Caco-2 (cell line): ENCODE results near the gene ANK3. TPM values are rescaled to one million over a fixed set of nuclear protein-coding genes. Genes with fewer than 3 reads are reported as not detected.

ENCODE experiments used
- BruUV-seq: library from RNA; stranded (reverse); fragments of 400-500 nt; replicated peaks from 2 replicates; lab custom pipeline; 2021; lab: Mats Ljungman, UMichigan
- CTCF ChIA-PET: fragments of 300-600 bp; sonication (Branson Sonifier 250); formaldehyde crosslinking; loops from one replicate; lab custom pipeline; 2022; ENCODE audit warnings: antibody characterized with exemption; lab: Charles Lee
- POLR2A ChIA-PET: fragments of 300-600 bp; sonication (Branson Sonifier 250); formaldehyde crosslinking; loops from one replicate; lab custom pipeline; 2022; ENCODE audit warnings: antibody characterized with exemption; lab: Charles Lee
- DNase-seq, 2 experiments: peaks; one replicate each; pipeline versions ENCODE4 v3.0.0 to v3.0.0-alpha.2; 2020 to 2022
- H3K27me3 ChIP-seq: replicated peaks from 2 replicates; pipeline ENCODE4 v1.6.0; 2011; ENCODE audit warnings: low read length; ENCODE audit not compliant: control insufficient read depth, insufficient read depth
- H3K36me3 ChIP-seq: 2 replicates; pipeline ENCODE4 v1.5.1; 2011; ENCODE audit warnings: low read length; ENCODE audit not compliant: control insufficient read depth, insufficient read depth
- H3K4me1 ChIP-seq: fragments of 250-450 bp; sonication (Bioruptor Pico); 2 replicates; pipeline ENCODE4 v1.5.1; 2020; ENCODE audit warnings: mild to moderate bottlenecking
- H3K4me3 ChIP-seq: 2 replicates; pipeline ENCODE4 v1.5.1; 2011; ENCODE audit warnings: low read depth, mild to moderate bottlenecking, control low read depth, low read length
- H3K9me3 ChIP-seq: fragments of 250-450 bp; sonication (Bioruptor Pico); 2 replicates; pipeline ENCODE4 v1.5.1; 2020; ENCODE audit warnings: mild to moderate bottlenecking, moderate library complexity
- H3K27ac Mint-ChIP-seq: one replicate; pipeline ENCODE4 v1.8.0; 2022; ENCODE audit warnings: mixed read lengths; ENCODE audit not compliant: unreplicated experiment
- H3K27me3 Mint-ChIP-seq: one replicate; pipeline ENCODE4 v1.8.0; 2022; ENCODE audit warnings: mixed read lengths; ENCODE audit not compliant: insufficient read depth, unreplicated experiment
- H3K36me3 Mint-ChIP-seq: one replicate; pipeline ENCODE4 v1.8.0; 2022; ENCODE audit warnings: mild to moderate bottlenecking, mixed read lengths; ENCODE audit not compliant: insufficient read depth, unreplicated experiment
- H3K4me1 Mint-ChIP-seq: one replicate; pipeline ENCODE4 v1.8.0; 2022; ENCODE audit warnings: low read depth, mixed read lengths; ENCODE audit not compliant: unreplicated experiment
- H3K4me3 Mint-ChIP-seq: one replicate; pipeline ENCODE4 v1.8.0; 2022; ENCODE audit warnings: mild to moderate bottlenecking, moderate library complexity, mixed read lengths; ENCODE audit not compliant: unreplicated experiment
- H3K9me3 Mint-ChIP-seq: one replicate; pipeline ENCODE4 v1.8.0; 2022; ENCODE audit warnings: mixed read lengths; ENCODE audit not compliant: unreplicated experiment
- CTCF ChIP-seq, 2 experiments: fragments of 200-600 bp in 1 of 2; IDR thresholded peaks; 1 replicate in 1 of 2; 2 replicates in 1 of 2; pipeline versions ENCODE4 v1.5.1 to v1.8.0; 2011 to 2022; ENCODE audit warnings: antibody characterized with exemption in 1 of 2, control low read depth in 1 of 2, inconsistent platforms in 1 of 2, low read depth in 1 of 2, low read length in 1 of 2, mild to moderate bottlenecking in 1 of 2, moderate library complexity in 1 of 2; ENCODE audit not compliant: insufficient read depth in 1 of 2, severe bottlenecking in 1 of 2, unreplicated experiment in 1 of 2
- intact Hi-C: fragments of 100-400 bp; cut with micrococcal nuclease; formaldehyde crosslinking; loops from one replicate; pipeline ENCODE4 v1.10.0; 2022; ENCODE audit not compliant: unreplicated experiment
- total RNA-seq: library from RNA; stranded (reverse); gene quantifications from 2 replicates; pipeline ENCODE4 v1.2.3, GENCODE V29; 2022

ANK3 gene
- total RNA-seq, 1 experiment from 2014 or later: 46.7 TPM

- CTCF ChIA-PET: no interaction called here
Observed at GRCh38 chr10:60340973-60341372, 48.7 kb downstream of the ANK3 start.

GRCh38 chr10:60339757-60340156 is 49.9 kb downstream of the ANK3 start:
- intact Hi-C loops: loop anchor here (10.0 kb wide), 1 partner anchor 235 kb away; no protein-coding TSS in a partner anchor
- Histone ChIP-seq H3K4me1 (peaks cover 5% of the 10 kb centered on the region; the same call in 1 of the 2 replicates), H3K9me3 (no peaks in the 10 kb centered on the region), H3K27me3 (no peaks in the 10 kb centered on the region), H3K4me3 (no peak overlapping the region), H3K36me3 (no peaks in the 10 kb centered on the region)
- TF ChIP-seq CTCF (IDR thresholded peaks at IDR 0.05; ENCODE audit: insufficient read depth in 1 of 2, low read depth in 1 of 2, low read length in 1 of 2, severe bottlenecking in 1 of 2, unreplicated experiment in 1 of 2): no peak
- H3K4me1 Mint-ChIP-seq: peaks cover 16% of the 10 kb centered on the region
- BruUV-seq: no TSS peak
- no peaks in the 10 kb centered on the region for H3K9me3 Mint-ChIP-seq
- ChIA-PET POLR2A (no interaction called here), CTCF (no interaction called here)
- no peak overlapping the region for H3K27ac Mint-ChIP-seq
- H3K36me3 Mint-ChIP-seq: no peaks in the 10 kb centered on the region
- H3K27me3 Mint-ChIP-seq: no peaks in the 10 kb centered on the region
- H3K4me3 Mint-ChIP-seq: no peak overlapping the region
- no peak for DNase-seq

More at GRCh38 chr10:60340973-60341372, 48.7 kb downstream of the ANK3 start:
- no peaks in the 10 kb centered on the region for H3K27me3 Mint-ChIP-seq
- H3K9me3 ChIP-seq: no peaks in the 10 kb centered on the region
- no peak for DNase-seq
- intact Hi-C loops: no loop called here
- no peaks in the 10 kb centered on the region for H3K36me3 ChIP-seq
- no peaks in the 10 kb centered on the region for H3K9me3 Mint-ChIP-seq
- peaks cover 11% of the 10 kb centered on the region; the same call in 1 of the 2 replicates for H3K4me1 ChIP-seq
- H3K27me3 ChIP-seq: no peaks in the 10 kb centered on the region
- no TSS peak for BruUV-seq
- POLR2A ChIA-PET: no interaction called here
- no peaks in the 10 kb centered on the region for H3K36me3 Mint-ChIP-seq
- H3K27ac Mint-ChIP-seq: no peak overlapping the region
- H3K4me3 Mint-ChIP-seq: no peak overlapping the region
- no peak for TF ChIP-seq CTCF (IDR thresholded peaks at IDR 0.05; ENCODE audit: insufficient read depth in 1 of 2, low read depth in 1 of 2, low read length in 1 of 2, severe bottlenecking in 1 of 2, unreplicated experiment in 1 of 2)
- peaks cover 20% of the 10 kb centered on the region for H3K4me1 Mint-ChIP-seq
- no peak overlapping the region for H3K4me3 ChIP-seq

- POLR2A ChIA-PET: no interaction called here
- CTCF ChIA-PET: no interaction called here
- peaks cover 16% of the 10 kb centered on the region for H3K4me1 Mint-ChIP-seq
- H3K4me1 ChIP-seq: peaks cover 5% of the 10 kb centered on the region; the same call in 1 of the 2 replicates
- no peaks in the 10 kb centered on the region for H3K36me3 ChIP-seq
- no peak for TF ChIP-seq CTCF (IDR thresholded peaks at IDR 0.05; ENCODE audit: insufficient read depth in 1 of 2, low read depth in 1 of 2, low read length in 1 of 2, severe bottlenecking in 1 of 2, unreplicated experiment in 1 of 2)
- no TSS peak for BruUV-seq
- no peak overlapping the region for H3K4me3 ChIP-seq
- DNase-seq: no peak
- H3K4me3 Mint-ChIP-seq: no peak overlapping the region
- H3K9me3 Mint-ChIP-seq: no peaks in the 10 kb centered on the region
- no peaks in the 10 kb centered on the region for H3K27me3 Mint-ChIP-seq
- H3K9me3 ChIP-seq: no peaks in the 10 kb centered on the region
- H3K36me3 Mint-ChIP-seq: no peaks in the 10 kb centered on the region
- intact Hi-C loops: loop anchor here (10.0 kb wide), 1 partner anchor 234 kb away; no protein-coding TSS in a partner anchor
- no peak overlapping the region for H3K27ac Mint-ChIP-seq
- H3K27me3 ChIP-seq: no peaks in the 10 kb centered on the region
Observed at GRCh38 chr10:60338786-60339185, 50.9 kb downstream of the ANK3 start.
